22Rv1 (cell line): ENCODE data around the gene GPX4.
A peak's percentile ranks its signal among the peaks of the same experiment; 100 is the strongest.

Experiments
- H3K27ac ChIP-seq: fragments of 450-650 bp; 2 replicates; pipeline ENCODE4 v1.5.1; 2017
- ZFX ChIP-seq: fragments of 450-650 bp; IDR thresholded peaks from 2 replicates; pipeline ENCODE4 v1.6.1; 2017; ENCODE audit warnings: antibody characterized with exemption, borderline replicate concordance
- TF ChIP-seq, protein P1 (sequence below): fragments of 450-650 bp; IDR thresholded peaks from 2 replicates; pipeline ENCODE4 v1.5.1; 2017; ENCODE audit warnings: mild to moderate bottlenecking

Gene GPX4

DNA sequence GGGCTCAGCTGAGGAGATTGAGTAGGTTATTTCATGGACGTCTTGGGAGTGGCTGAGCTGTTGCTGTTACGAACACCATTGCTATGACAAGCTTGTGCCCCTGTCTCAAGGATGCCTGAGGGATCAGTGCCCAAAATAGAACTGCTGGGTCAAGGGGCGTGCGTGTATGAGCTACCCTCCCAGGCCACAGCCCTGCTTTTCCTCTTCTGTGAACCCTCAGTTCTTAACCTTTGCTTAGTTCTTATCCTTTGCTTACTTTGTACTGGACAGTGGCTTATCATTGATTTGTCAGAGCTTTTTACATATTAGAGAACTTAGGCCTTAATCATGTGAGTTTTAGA, 27.8 kb upstream of the GPX4 start:
- no peak for TF ChIP-seq ZFX
- TF ChIP-seq, protein P1, sequence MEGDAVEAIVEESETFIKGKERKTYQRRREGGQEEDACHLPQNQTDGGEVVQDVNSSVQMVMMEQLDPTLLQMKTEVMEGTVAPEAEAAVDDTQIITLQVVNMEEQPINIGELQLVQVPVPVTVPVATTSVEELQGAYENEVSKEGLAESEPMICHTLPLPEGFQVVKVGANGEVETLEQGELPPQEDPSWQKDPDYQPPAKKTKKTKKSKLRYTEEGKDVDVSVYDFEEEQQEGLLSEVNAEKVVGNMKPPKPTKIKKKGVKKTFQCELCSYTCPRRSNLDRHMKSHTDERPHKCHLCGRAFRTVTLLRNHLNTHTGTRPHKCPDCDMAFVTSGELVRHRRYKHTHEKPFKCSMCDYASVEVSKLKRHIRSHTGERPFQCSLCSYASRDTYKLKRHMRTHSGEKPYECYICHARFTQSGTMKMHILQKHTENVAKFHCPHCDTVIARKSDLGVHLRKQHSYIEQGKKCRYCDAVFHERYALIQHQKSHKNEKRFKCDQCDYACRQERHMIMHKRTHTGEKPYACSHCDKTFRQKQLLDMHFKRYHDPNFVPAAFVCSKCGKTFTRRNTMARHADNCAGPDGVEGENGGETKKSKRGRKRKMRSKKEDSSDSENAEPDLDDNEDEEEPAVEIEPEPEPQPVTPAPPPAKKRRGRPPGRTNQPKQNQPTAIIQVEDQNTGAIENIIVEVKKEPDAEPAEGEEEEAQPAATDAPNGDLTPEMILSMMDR: no peak
- peak overlapping the region; percentile 79 for H3K27ac ChIP-seq

DNA sequence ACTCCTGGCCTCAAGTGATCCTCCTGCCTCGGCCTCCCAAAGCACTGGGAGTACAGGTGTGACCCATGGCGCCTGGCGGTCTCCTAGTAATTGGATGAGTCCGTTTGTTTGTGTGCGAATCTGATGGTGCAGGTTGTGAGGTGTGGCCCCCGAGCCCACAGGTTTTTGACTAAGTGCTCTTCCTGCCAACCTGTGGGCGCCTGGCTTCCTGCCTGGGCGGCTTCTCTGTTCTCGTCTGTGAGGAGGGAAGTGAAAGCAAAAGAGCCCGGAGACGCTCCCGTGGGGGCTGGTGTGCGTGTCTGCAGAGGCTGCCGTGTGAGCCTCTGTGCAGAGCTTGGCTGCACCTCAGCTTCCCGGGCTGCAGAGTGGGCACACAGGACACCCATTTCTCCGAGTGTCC, 26.8 kb upstream of the GPX4 start:
- no peak for TF ChIP-seq ZFX
- TF ChIP-seq, protein P1: no peak
- no peak overlapping the region for H3K27ac ChIP-seq

DNA sequence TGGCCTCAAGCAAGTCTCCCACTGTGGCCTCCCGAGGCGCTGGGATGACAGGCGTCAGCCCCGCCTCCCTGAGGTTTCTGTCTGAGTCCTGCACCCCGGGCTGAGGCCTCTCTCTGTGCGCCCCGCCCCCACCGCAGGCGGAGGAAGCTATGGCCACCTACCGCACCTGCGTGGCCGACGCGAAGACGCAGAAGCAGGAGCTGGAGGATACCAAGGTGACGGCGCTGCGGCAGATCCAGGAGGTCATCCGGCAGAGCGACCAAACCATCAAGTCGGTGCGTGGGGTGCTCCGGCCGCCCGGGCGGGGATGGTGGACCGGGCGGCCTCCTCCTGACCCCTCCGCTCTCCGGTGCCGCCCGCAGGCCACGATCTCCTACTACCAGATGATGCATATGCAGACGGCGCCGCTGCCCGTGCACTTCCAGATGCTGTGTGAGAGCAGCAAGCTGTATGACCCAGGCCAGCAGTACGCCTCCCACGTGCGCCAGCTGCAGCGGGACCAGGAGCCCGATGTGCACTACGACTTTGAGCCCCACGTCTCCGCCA, 24.2 kb upstream of the GPX4 start:
- no peak overlapping the region for H3K27ac ChIP-seq
- TF ChIP-seq, protein P1: no peak
- TF ChIP-seq ZFX: no peak

DNA sequence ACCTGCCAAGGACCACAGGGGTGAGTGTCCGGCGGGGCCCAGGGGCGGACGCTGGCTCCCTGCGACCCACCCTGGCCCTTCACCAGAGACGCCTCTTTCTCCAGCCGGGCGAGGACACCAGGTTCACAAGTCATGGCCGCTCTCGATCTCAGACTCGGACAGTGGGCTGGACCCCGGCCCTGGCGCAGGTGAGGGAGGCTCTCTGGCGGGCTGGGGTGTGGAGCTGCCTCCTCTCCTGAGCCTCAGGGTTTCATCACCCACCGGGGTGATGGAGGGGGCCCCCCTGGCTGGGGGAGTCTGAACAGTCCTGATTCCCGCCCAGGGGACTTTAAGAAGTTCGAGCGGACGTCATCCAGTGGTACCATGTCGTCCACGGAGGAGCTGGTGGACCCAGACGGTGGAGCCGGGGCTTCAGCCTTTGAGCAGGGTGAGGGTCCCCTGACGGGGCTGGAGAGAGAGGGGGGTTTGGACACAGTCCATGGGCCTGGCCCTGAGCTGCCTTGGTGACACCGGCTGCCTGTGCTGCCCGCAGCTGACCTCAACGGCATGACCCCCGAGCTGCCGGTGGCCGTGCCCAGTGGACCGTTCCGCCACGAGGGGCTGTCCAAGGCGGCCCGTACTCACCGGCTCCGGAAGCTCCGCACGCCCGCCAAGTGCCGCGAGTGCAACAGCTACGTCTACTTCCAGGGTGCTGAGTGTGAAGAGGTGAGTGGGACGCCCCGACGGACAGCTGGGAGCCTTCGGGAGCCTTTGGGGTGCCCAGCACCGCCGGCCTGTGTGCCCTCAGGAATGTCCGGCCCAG, 23.2 kb upstream of the GPX4 start:
- H3K27ac ChIP-seq: peak overlapping the region; percentile 83

DNA sequence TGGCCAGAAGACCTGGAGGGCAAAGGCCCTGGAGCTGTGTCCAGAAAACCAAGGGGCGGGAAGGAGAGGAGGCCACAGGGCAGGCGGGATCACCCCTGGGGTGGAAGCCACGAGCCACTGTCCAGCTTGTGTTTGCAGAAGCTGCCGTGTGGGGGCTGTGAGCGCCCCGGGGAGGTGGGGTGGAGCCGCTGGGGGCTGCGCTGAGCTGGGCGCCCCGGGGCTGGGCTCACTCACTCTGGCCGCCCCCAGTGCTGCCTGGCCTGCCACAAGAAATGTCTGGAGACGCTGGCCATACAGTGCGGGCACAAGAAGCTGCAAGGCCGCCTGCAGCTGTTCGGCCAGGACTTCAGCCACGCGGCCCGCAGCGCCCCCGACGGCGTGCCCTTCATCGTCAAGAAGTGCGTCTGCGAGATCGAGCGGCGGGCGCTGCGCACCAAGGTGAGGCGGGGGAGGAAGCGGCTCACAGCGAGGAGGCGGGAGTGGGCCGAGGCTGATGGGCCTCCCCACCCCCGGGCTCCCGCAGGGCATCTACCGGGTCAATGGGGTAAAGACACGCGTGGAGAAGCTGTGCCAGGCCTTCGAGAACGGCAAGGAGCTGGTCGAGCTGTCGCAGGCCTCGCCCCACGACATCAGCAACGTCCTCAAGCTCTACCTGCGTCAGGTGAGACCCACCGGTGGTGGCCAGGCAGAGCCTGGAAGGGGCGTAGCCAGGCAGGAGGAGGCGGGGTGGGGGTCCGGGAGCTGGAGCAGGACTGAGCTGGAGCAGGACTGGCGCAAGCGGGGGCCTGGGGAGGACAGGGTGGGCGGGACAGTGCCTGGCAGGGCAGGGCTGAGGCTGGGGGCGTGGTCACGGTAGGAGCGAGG, 22.3 kb upstream of the GPX4 start:
- H3K27ac ChIP-seq: peak overlapping the region; percentile 83
- TF ChIP-seq, protein P1: peak; percentile 65
- TF ChIP-seq ZFX: no peak

More for the DNA sequence above, 23.2 kb upstream of the GPX4 start:
- no peak for TF ChIP-seq ZFX
- TF ChIP-seq, protein P1: no peak

DNA sequence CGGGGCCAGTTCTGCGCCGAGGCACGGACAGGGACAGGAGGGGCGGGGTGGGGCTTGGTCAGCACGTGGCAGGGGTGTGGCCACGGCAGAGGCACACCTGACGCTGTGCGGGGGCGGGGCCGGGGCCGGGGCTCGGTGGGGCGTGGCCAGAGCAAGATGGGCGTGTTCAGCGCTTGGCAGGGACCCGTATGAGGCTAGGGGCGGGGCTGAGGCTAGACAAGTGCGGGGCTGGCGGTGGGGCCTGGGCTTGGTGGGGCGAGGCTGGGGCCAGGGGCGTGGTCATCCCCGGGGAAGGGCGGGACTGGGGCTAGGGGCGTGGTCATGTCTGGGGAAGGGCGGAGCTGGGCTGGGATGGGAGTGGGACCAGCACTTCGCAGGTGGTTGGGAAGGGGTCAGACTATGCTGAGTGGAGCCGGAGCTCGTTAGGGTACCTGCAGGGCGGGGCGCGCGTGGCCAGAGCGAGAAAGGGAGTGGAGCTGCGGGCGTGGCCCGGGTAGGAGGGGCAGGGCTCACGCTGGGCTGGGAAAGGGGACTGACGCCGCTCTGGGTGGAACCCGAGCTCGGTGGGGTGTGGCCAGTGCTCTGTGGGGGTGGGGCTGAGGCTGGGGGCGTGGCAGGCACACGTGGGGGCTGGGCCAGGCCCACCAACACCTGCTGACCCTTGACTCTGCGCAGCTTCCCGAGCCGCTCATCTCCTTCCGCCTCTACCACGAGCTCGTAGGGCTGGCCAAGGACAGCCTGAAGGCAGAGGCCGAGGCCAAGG, 21.4 kb upstream of the GPX4 start:
- TF ChIP-seq, protein P1: no peak
- no peak for TF ChIP-seq ZFX
- peak overlapping the region; percentile 83 for H3K27ac ChIP-seq
